ENCODE data around the gene DIP2C. TPM values are rescaled to one million over a fixed set of nuclear protein-coding genes. Genes with fewer than 3 reads are reported as not detected.

DIP2C gene
- total RNA-seq, 1 experiment from 2014 or later = 11.0 TPM

DNA sequence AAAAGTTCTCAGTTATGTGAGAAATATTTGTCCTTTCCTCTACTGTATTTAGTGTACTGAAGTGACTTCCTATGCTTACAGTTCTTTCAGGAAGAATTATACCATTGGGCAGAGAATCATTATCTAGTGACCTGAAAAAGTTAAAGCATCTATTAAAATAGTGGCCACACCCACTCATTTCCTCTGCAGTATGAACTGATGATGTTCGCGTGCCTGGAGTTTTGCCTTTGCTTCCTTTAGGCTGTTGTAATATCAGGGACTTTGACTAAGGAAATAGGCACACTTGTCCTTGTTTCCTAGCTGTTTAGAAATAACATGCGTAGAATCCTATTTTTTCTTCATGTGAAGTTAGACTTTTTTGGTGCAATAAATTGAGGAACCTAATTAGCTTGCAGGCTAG, 453.6 kb downstream of the DIP2C start:
- H3K9me3 Mint-ChIP-seq = no peaks in the 10 kb centered on the region

DNA sequence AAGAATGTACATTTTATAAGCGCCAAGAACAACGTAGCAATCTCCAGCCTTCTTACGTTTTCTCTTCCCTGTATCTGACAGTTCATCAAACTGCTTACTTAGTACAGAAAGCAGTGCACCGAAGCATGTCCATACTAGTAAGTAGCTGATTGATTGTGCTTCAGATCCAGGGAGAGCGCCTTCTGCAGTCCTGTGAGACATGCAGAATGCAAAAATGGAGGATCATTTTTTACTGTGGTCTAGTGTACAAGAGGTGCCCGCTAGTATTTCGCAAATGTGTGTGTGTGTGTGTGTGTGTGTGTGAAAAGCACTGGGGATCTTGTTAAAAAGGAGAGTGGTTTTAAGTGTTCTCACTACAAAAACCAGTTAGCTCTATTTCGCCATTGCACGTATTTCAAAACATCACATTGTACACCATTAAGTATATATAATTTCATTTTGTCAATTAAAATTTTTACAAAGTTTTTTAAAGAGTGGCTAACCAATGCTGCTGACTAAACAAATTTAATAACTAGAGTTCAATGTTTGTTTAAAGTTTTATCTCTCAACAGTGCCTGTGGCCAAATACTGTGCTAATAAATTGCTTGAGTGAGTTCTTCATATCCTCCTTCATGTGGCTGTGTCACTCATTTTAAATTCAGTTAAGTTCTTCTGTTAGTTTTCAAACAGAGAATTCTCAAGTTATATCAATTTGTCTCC, 454.6 kb downstream of the DIP2C start:
- Mint-ChIP-seq H3K4me1 (peaks cover 11% of the 10 kb centered on the region; the same call in 1 of the 2 replicates), H3K4me3 (no peak overlapping the region), H3K27me3 (ENCODE audit: low read depth) (no peaks in the 10 kb centered on the region), H3K9me3 (no peaks in the 10 kb centered on the region), H3K27ac (no peak overlapping the region), H3K36me3 (no peaks in the 10 kb centered on the region; the same call in 1 of the 2 replicates)
- ATAC-seq = no peak
- ChIA-PET POLR2A (no interaction called here), CTCF (interaction anchor here (0.5 kb wide), 1 partner anchor 158 kb away, joined by 3 read pairs; no protein-coding TSS in a partner anchor)
- no peak for DNase-seq (ENCODE audit: low spot score)
- TF ChIP-seq, protein P1, sequence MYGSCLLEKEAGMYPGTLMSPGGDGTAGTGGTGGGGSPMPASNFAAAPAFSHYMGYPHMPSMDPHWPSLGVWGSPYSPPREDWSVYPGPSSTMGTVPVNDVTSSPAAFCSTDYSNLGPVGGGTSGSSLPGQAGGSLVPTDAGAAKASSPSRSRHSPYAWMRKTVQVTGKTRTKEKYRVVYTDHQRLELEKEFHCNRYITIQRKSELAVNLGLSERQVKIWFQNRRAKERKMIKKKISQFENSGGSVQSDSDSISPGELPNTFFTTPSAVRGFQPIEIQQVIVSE (CRISPR knock-in tag; IDR thresholded peaks at IDR 0.05; ENCODE audit: borderline replicate concordance) = no peak
- TF ChIP-seq MYBL2 (CRISPR knock-in tag; IDR thresholded peaks at IDR 0.05) (no peak), TP53 (CRISPR knock-in tag; IDR thresholded peaks at IDR 0.05) (no peak), TCF7 (CRISPR knock-in tag; IDR thresholded peaks at IDR 0.05; ENCODE audit: low read depth) (no peak), FOXK1 (CRISPR knock-in tag; IDR thresholded peaks at IDR 0.05) (no peak), ZNF423 (CRISPR knock-in tag; IDR thresholded peaks at IDR 0.05) (no peak), ZNF416 (CRISPR knock-in tag; IDR thresholded peaks at IDR 0.05) (no peak), PRRX2 (CRISPR knock-in tag; IDR thresholded peaks at IDR 0.05) (no peak), NFYB (CRISPR knock-in tag; conservative IDR thresholded peaks at IDR 0.05; ENCODE audit: low read depth) (no peak), ZNF138 (CRISPR knock-in tag; conservative IDR thresholded peaks at IDR 0.05) (no peak), ZNF232 (CRISPR knock-in tag; IDR thresholded peaks at IDR 0.05) (no peak)
- TF ChIP-seq, protein P2, sequence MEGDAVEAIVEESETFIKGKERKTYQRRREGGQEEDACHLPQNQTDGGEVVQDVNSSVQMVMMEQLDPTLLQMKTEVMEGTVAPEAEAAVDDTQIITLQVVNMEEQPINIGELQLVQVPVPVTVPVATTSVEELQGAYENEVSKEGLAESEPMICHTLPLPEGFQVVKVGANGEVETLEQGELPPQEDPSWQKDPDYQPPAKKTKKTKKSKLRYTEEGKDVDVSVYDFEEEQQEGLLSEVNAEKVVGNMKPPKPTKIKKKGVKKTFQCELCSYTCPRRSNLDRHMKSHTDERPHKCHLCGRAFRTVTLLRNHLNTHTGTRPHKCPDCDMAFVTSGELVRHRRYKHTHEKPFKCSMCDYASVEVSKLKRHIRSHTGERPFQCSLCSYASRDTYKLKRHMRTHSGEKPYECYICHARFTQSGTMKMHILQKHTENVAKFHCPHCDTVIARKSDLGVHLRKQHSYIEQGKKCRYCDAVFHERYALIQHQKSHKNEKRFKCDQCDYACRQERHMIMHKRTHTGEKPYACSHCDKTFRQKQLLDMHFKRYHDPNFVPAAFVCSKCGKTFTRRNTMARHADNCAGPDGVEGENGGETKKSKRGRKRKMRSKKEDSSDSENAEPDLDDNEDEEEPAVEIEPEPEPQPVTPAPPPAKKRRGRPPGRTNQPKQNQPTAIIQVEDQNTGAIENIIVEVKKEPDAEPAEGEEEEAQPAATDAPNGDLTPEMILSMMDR (IDR thresholded peaks at IDR 0.05) = no peak
- TF ChIP-seq, protein P3, sequence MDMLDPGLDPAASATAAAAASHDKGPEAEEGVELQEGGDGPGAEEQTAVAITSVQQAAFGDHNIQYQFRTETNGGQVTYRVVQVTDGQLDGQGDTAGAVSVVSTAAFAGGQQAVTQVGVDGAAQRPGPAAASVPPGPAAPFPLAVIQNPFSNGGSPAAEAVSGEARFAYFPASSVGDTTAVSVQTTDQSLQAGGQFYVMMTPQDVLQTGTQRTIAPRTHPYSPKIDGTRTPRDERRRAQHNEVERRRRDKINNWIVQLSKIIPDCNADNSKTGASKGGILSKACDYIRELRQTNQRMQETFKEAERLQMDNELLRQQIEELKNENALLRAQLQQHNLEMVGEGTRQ (CRISPR knock-in tag; IDR thresholded peaks at IDR 0.05) = no peak
- TF ChIP-seq, protein P4, sequence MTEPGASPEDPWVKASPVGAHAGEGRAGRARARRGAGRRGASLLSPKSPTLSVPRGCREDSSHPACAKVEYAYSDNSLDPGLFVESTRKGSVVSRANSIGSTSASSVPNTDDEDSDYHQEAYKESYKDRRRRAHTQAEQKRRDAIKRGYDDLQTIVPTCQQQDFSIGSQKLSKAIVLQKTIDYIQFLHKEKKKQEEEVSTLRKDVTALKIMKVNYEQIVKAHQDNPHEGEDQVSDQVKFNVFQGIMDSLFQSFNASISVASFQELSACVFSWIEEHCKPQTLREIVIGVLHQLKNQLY (CRISPR knock-in tag; IDR thresholded peaks at IDR 0.05) = no peak
- TF ChIP-seq, protein P5, sequence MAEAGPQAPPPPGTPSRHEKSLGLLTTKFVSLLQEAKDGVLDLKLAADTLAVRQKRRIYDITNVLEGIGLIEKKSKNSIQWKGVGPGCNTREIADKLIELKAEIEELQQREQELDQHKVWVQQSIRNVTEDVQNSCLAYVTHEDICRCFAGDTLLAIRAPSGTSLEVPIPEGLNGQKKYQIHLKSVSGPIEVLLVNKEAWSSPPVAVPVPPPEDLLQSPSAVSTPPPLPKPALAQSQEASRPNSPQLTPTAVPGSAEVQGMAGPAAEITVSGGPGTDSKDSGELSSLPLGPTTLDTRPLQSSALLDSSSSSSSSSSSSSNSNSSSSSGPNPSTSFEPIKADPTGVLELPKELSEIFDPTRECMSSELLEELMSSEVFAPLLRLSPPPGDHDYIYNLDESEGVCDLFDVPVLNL (CRISPR knock-in tag; IDR thresholded peaks at IDR 0.05; ENCODE audit: borderline replicate concordance, low read depth) = no peak
- TF ChIP-seq, protein P6, sequence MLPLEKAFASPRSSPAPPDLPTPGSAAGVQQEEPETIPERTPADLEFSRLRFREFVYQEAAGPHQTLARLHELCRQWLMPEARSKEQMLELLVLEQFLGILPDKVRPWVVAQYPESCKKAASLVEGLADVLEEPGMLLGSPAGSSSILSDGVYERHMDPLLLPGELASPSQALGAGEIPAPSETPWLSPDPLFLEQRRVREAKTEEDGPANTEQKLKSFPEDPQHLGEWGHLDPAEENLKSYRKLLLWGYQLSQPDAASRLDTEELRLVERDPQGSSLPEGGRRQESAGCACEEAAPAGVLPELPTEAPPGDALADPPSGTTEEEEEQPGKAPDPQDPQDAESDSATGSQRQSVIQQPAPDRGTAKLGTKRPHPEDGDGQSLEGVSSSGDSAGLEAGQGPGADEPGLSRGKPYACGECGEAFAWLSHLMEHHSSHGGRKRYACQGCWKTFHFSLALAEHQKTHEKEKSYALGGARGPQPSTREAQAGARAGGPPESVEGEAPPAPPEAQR (CRISPR knock-in tag; IDR thresholded peaks at IDR 0.05) = no peak

More for the DNA sequence above, 453.6 kb downstream of the DIP2C start:
- H3K36me3 Mint-ChIP-seq = no peaks in the 10 kb centered on the region; the same call in 1 of the 2 replicates
- no peak for TF ChIP-seq ZNF671 (CRISPR knock-in tag; IDR thresholded peaks at IDR 0.05)
- TF ChIP-seq, protein P7, sequence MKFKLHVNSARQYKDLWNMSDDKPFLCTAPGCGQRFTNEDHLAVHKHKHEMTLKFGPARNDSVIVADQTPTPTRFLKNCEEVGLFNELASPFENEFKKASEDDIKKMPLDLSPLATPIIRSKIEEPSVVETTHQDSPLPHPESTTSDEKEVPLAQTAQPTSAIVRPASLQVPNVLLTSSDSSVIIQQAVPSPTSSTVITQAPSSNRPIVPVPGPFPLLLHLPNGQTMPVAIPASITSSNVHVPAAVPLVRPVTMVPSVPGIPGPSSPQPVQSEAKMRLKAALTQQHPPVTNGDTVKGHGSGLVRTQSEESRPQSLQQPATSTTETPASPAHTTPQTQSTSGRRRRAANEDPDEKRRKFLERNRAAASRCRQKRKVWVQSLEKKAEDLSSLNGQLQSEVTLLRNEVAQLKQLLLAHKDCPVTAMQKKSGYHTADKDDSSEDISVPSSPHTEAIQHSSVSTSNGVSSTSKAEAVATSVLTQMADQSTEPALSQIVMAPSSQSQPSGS (CRISPR knock-in tag; IDR thresholded peaks at IDR 0.05; ENCODE audit: borderline replicate concordance, low read depth) = no peak
- TF ChIP-seq, protein P8, sequence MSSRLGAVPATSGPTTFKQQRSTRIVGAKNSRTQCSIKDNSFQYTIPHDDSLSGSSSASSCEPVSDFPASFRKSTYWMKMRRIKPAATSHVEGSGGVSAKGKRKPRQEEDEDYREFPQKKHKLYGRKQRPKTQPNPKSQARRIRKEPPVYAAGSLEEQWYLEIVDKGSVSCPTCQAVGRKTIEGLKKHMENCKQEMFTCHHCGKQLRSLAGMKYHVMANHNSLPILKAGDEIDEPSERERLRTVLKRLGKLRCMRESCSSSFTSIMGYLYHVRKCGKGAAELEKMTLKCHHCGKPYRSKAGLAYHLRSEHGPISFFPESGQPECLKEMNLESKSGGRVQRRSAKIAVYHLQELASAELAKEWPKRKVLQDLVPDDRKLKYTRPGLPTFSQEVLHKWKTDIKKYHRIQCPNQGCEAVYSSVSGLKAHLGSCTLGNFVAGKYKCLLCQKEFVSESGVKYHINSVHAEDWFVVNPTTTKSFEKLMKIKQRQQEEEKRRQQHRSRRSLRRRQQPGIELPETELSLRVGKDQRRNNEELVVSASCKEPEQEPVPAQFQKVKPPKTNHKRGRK (CRISPR knock-in tag; IDR thresholded peaks at IDR 0.05; ENCODE audit: borderline replicate concordance) = no peak
- TF ChIP-seq ZNF263 (CRISPR knock-in tag; IDR thresholded peaks at IDR 0.05; ENCODE audit: low read depth) = no peak
- TF ChIP-seq ZNF232 (CRISPR knock-in tag; IDR thresholded peaks at IDR 0.05) = no peak
- no peak for TF ChIP-seq HMGA2 (CRISPR knock-in tag; IDR thresholded peaks at IDR 0.05)
- TF ChIP-seq, protein P9, sequence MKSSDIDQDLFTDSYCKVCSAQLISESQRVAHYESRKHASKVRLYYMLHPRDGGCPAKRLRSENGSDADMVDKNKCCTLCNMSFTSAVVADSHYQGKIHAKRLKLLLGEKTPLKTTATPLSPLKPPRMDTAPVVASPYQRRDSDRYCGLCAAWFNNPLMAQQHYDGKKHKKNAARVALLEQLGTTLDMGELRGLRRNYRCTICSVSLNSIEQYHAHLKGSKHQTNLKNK (CRISPR knock-in tag; IDR thresholded peaks at IDR 0.05) = no peak
- TF ChIP-seq ZNF121 (CRISPR knock-in tag; IDR thresholded peaks at IDR 0.05) = no peak
- TF ChIP-seq, protein P3 (CRISPR knock-in tag; IDR thresholded peaks at IDR 0.05) = no peak
- ChIA-PET POLR2A (no interaction called here), CTCF (no interaction called here)
- H3K27me3 Mint-ChIP-seq (ENCODE audit: low read depth) = no peaks in the 10 kb centered on the region
- H3K4me3 Mint-ChIP-seq = no peak overlapping the region
- H3K4me1 Mint-ChIP-seq = peaks cover 11% of the 10 kb centered on the region; the same call in 1 of the 2 replicates
- no peak overlapping the region for H3K27ac Mint-ChIP-seq
- ATAC-seq (no peak), DNase-seq (ENCODE audit: low spot score) (no peak)

Data from WTC11 (cell line).